Left renal cortex interstitium (tissue), 4 donors: ENCODE results near the gene SEPTIN5. TPM values are rescaled to one million over a fixed set of nuclear protein-coding genes. Genes with fewer than 3 reads are reported as not detected.
"Not testable (repeated sequence)": the region's sequence is repeated elsewhere in the genome, so short reads cannot be mapped to it uniquely, and the experiment has no call there.

Experiments used
- DNase-seq, 4 donors: peaks; one replicate each; pipeline ENCODE4 v3.0.0-alpha.2; 2013; ENCODE audit warnings: low read depth in 4 of 4, low spot score in 2 of 4, missing footprints in 1 of 4
- polyA plus RNA-seq, 4 donors: library from polyadenylated mRNA; unstranded; fragments of 120-200 nt; gene quantifications; one replicate each; pipeline ENCODE4 v1.2.1, GENCODE V29; 2013; ENCODE audit not compliant: insufficient read length in 4 of 4

Gene SEPTIN5
- polyA plus RNA-seq = 10 to 100 TPM; 32.5 to 38.3 (median 35.1) TPM

DNA sequence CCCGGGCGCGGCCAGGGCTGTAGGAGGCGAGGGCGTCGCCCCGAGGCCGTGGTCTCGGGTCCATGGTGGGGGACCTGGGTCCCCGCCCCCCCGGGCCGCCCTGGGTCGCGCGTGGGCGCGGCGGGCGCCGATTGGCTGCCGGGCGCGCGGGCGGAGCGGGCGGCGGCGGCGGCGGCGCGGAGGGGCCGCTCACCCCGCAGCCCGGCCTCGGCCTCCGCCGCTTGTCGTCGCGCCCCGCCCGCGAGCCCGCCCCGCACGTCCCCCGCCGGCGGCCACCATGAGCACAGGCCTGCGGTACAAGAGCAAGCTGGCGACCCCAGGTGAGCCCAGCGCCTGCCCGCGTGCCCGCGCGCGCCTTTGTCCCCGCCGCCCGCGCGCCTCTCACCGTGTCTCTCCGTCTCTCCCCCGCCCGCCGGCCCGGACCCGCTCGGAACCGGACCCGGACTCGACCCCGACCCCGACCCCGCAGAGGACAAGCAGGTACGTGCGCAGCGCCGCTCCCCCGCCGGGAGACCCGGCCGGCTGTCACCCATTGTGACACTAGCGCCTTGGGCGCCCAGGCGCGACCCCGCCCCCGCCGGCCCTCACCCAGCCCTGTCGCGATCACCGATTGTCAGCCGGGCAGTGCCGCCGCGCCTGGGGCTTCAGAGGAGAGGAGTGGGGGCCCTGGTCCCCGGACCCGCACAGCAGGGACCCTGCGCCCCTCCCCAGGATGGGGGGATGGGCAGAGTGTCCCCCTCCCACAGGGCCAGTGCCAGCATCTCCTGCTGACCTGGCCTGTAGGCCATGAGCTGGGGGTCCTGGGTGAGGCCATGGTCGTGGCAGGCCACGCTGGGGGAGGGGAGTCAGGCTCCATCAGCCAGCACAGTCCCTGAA, at the start of gene SEPTIN5:
Gene SEPTIN5, plus strand, starts transcription at position 192 of the 876 bp plus-strand sequence. Its CDS starts 86 bp downstream, at position 278.
- DNase-seq = no peak

DNA sequence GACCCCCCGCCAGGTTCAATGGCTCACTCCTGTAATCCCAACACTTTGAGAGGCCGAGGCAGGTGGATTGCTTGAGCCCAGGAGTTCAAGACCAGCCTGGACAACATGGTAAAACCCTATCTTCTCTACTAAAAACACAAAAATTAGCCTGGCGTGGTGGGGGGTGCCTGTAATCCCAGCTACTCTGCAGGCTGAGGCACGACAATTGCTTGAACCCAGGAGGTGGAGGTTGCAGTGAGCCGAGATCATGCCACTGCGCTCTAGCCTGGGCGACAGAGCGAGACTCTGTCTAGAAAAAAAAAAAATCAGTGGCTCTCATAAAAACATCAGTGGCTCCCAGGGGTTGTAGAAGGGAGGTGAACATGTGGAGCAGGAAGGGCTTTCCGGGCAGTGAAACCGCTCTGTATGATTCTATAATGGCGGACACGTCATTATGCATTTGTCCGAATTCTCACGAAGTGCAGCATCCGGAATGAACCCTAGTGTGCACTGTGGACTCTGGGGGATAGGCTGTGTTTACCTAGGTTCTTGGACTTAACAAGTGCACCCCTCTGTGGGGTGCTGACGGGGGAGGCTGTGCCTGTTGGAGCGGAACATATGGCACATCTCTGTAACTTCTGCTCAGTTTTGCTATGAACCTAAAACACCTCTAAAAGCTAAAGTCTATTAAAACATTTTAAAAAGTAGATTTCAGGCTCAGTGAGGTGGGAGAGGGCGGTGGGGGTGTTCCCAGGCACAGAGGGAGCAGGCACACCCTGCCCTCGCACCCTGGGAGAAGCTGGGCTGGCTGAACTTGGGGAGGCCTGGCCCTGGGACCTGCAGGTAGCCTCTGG, 49.1 kb upstream of the SEPTIN5 start:
- no peak for DNase-seq

DNA sequence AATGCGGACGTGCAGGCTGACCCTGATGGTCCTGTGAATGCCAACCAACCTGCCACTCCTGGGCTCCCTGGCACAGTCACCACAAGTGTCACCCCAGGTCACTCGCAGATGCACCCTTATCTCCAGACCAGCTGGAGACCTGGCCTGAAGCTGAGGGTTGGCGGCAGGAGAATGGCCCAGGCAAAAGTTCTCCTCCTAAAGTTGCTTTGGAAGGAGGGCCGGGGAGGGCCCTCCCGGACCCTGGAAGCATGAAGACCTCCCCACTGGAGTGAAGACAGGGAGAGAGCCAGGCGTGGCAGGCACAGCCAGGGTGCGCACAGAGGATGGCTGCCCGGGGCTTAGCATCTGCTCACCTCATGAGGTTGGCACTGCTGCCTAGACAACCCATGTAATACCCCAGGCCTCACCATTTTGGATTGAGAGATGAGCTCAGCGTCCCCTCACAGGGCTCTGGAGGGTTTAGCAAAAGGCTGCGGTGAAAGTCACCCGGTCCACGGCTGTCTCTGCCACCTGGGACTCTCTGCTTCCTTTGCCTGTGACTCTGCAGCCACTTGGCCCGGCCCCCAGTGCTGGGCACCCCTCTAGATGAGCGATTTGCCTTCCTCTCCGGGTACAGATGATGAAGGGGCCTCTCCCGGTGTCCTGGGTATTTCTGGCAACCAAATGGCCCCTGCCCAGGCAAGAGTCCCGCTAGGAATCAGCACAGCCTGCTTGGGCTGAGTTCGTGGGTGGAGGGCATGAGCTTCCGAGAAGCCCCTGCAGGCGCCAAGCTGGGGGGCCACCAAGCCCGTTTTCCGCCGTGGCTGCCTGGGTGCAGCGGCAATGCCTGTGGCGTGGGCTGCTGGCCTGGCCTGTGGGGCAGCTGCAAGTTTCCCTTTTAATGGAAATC, 48.3 kb upstream of the SEPTIN5 start:
- DNase-seq = no peak

DNA sequence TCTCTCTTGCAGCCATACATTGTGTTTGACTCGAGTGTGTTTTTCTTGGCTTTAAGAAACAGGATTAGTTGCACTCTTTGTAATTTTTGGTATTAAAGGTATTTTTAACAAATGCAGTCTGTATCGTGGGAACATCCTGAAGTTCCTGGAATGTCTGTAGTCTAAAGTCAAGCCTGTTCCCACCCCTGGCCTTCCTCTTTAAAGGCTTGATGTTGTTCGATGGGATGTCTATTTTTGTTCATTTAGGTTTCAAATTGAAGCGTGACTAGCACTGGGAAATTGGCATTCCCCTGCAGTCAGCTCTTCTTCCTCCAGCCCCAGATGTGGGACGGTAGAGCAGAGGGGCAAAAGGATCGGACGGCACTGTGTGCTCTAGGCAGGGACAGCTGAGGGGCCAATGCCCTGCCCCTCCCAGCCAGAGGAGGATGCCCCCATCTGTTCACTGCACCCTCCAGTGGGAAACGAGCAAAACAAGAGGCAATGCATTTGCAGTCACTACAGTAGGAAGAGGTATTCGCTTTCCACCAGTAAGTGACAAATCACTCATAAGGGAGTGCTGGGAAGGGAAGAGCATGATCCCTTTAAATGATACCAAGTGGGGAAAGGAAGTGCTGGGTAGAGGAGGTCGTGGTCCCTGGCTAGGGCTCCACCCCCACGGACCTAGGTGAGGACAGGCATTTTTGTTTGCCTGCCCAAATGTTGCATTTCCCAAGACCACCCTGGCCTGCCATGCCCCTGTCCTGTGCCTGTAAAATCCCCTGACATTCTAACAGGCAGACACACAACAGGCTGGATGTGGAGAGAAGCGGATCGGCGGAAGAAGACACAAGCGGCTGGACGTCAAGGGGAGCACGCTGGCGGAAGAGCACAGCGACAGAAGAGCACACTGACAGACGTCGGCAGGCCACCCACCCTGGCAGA, 47.4 kb upstream of the SEPTIN5 start:
- DNase-seq = no peak

DNA sequence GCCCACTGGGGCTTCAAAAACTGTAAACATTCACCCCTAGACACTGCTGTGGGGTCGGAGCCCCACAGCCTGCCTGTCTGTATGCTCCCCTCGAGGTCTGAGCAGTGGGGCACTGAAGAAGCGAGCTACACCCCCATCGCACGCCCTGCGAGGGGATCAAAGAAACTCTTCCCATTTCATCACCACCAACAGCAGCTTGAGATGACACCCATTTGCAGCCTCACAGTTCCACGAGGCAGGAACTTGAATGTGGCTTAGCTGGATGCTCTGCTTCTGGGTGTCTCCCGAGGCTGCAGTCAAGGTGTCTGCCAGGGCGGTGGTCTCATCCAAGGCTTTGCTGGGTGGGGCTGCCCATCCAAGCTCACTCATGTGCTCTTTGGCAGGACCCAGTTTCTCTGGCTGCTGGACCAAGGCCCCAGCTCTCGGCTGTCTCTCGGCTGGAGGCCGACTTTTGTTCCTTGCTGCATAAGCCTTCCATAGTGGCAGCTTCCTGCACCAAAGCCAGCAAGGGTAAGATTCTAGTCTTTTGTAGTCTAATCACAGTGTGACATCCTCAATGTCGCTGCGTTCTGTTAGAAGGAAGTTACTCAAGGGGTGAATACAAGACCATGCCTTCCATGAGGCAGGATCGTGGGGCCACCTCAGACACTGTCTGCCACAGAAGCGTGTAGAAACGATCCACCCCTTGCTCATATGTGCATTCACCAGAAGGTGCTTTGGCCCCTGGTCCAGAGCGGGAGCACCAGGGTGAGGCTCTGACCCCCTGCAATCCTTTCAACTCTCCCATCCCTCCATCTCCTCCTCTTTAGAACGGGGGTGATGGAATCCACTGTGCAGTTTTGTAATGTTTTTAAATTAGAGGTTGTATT, 46.2 kb upstream of the SEPTIN5 start:
- no peak for DNase-seq

DNA sequence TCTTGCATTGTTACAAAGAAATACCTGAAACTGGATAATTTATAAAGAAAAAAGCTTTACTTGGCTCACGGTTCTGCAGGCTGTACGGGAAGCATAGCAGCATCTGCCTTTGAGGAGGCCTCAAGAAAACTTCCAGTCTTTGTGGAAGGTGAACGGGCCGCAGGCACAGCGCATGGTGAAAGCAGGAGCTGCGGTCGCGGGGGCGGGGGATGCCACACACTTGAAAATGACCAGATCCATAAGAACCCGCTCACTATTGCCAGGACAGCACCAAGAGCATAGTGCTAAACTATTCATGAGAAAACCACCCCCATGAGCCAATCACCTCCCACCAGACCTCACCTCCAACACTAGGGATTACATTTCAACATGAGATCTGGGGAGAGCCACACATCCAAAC, 45.6 kb upstream of the SEPTIN5 start:
- no peak for DNase-seq

DNA sequence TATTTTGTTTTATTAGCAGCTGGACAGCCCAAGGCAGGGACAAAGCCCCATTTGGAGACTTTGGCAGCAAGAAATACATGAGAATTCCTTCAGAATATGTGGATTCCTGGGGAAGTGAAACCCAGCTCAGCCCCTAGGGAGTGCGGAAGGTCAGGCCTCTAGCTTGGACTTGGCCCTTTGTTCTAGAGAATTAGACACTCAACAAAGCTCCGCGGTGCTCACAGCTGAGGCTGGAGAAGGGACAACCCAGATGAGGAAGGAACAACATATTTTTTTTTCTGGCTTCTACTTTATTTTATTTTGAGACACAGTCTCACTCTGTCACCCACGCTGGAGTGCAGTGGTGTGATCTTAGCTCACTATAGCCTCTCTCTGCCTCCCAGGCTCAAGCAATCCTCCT, 44.7 kb upstream of the SEPTIN5 start:
- no peak for DNase-seq

DNA sequence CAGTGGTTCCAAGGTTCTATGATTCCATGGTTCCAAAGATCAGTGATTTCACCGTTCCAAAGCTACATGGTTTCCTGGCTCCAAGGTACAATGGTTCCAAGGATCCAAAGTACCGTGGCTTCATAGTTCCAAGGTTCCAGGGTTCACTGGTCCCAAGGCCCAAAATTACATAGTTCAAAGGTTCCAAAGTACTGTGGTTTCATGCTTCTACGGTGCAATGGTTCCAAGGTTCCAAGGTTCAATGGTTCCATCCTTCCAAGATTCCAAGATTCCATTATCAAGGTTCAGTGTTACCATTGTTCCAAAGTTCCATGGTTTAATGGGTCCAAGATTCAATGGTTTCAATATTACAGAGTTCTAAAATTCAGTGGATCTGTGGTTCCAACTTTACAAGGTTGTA, 43.0 kb upstream of the SEPTIN5 start:
- no peak for DNase-seq

DNA sequence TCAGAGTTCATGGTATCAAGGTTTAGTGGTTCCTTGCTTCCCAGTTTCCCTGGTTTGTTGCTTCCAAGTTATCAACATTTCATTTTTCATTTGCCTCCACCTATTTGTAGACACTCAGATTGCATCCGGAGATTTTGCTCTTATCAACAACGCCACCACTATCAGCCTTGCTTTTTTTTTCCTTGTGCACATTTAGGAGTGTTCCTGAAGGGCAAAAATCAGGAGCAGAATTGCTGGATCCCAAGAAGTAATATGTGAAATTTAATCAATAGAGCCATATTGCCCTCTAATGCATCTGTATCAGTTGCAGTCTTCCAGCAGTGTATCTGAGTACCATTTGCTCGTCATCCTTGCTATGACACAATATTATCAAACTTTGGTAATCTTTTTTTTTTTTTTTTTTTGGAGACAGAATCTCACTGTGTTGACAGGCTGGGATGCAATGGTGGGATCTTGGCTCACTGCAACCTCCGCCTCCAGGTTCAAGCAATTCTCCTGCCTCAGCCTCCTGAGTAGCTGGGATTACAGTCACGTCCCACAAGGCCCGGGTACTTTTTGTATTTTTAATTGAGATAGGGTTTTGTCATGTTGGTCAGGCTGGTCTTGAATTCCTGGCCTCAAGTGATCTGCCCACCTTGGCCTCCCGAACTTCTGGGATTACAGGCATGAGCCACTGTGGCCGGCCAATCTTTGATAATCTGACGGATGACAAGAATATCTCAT, 42.1 kb upstream of the SEPTIN5 start:
- no peak for DNase-seq

DNA sequence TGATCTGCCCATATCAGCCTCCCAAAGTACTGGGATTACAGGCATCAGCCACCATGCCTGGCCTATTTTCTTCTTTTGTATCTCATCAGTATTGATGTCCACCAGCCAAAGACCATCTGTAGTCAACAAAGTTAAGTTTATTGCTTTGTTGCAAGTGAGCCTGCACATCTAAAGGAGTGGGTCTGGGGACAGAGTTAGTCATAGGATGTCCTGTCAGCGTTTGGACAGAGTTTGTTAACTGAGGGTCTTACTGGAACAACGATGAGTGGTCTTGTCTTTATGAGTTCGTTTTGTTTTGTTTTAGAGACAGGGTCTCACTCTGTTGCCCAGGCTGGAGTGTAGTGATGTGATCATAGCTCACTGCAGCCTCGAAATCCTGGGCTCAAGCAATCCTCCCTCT, 40.6 kb upstream of the SEPTIN5 start:
- no peak for DNase-seq

DNA sequence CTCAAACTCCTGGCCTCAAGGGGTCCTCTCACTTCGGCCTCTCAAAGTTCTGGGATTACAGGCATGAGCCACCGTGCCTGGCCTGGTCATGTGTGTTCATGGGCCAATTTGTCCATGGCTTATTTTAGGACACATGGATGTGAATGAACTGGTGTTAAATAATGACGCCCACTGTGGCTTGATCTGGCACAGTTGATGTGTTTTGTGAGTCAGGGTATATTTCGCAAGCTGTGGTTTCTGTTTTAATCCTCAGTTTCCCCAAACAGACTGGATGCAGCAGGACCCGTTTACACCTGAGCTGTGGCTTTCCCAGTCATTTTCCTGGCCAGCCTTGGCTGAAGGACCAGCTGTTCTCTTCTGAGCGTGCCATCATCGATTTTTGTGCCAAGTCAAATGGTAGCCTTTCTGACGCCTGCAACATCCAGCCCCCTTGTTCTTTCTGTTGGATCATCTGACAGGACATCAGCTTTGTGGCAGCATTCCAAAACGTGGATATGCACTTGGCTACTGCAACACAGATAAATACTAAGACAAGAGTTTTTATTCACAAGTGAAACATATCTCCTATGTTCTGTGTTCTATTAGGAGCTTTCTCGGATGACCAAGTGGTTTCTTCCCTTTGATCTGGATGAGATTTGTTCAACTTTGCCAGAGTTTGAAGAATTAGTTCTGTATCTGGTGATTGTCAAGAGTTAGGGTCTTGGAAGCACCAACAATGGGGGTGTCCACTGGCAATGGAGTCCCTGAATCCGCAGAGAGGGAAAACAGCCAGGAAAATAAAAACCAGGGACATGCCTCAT, 40.0 kb upstream of the SEPTIN5 start:
- DNase-seq = no peak

DNA sequence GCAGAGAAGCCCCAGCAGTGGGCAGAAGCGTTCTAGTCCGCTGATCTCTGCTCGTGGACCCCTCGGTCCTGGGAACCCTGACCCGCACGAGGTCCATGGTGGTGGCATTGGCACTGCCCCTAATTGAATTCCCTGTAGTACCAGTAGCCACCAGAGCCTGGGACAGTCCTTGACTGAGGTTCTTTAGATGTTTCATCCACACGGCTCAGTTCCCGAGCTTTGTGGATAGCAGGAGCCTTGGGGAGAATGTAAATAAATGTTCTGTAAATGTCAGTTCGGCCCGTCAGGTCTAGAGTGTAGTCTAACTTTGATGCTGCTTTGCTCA, 39.4 kb upstream of the SEPTIN5 start:
- no peak for DNase-seq

DNA sequence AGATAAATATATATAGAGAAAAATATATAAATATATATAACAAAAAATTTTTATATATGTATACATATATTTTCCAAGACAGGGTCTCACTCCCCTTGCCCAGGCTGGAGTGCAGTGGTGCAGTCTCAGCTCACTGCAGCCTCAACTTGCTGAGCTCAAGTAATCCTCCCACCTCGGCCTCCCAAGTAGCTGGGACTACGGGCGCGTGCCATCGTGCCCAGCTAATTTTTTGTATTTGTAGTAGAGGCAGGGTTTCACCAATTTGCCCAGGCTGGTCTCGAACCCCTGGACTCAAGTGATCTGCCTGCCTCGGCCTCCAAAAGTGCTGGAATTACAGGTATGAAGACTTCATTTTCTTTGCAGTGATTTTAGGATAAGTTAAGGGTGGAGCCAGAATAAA, 38.9 kb upstream of the SEPTIN5 start:
- no peak for DNase-seq

DNA sequence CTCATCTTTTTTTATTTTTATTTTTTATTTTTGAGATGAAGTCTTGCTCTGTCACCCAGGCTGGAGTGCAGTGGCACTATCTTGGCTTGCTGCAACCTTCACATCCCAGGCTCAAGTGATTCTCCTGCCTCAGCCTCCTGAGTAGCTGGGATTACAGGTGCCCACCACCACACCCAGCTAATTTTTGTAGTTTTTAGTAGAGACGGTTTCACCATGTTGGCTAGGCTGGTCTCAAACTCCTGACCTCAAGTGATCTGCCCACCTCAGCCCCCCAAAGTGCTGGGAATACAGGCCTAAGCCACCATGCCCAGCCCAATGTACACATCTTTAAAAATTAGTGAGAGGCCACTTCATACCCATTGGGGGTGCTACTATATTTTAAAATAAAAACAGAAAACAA, 37.9 kb upstream of the SEPTIN5 start:
- DNase-seq = not testable (repeated sequence)

DNA sequence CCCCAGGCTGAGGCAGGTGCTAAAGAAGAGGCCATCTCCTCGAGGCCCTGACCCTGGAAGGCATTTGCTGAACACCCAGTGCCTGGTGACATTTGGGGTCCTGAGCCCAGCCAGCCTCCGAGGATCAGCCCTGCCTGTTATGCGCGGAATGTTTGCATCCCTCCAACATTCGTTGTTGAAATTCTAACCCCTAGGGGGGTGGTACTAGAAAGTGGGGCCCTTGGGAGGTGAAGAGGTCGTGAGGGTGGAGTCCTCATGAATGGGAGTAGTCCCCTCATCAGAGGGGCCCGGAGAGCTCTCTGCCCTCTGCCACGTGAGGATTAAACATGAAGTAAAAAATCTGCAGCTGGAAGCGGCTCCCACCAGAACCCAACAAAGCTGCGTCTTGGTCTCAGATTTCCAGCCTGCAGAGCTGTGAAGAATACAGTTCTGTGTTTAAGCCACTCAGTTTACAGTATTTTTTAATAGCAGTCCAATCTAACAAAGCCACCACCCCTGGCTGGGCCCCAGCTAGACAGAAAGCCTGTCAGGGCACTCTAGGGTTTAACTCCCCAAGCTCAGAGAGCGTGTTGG, 35.3 kb upstream of the SEPTIN5 start:
- peak in 1 of 4 donors; percentile 36 for DNase-seq

DNA sequence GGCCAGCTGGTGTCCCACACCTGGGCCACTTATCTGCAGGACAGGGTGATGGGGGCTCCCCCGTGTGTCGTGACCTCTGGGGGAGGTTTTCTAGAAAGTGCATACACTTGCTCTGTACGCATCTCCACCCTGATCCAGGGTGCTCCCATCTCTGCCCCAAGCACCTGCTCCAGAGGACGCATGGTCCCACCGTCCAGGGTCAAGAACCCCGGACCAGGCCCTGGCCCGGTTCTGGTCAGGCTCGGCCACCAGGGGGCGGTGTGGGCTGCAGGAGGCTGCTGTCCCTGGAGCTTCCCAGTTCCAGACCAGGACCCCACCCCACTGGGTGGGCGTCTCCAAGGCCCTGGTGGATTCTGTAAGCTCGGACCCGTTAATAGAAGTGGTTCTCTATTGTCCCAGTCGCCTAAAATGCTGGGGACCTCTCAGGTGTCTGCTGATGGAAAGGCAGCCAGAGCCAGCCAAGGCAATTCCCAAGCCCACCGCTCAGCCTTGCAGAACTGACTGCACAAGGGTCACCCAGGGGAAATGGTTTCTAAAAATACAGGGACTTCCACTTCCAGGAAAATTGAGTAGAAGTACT, 34.7 kb upstream of the SEPTIN5 start:
- DNase-seq = no peak
